Fibroblast of gingiva (primary cell): Measurements from ENCODE around the gene PXDC1.
"Not testable (repeated sequence)": the region's sequence is repeated elsewhere in the genome, so short reads cannot be mapped to it uniquely, and the experiment has no call there.

Source experiments
- DNase-seq: peaks from one replicate; pipeline ENCODE4 v3.0.0-alpha.2; 2011; ENCODE audit warnings: low read depth

Gene PXDC1

GRCh38 chr6:3731700-3732099 lies 19.8 kb downstream of the PXDC1 start:
- DNase-seq, result no peak

DNA sequence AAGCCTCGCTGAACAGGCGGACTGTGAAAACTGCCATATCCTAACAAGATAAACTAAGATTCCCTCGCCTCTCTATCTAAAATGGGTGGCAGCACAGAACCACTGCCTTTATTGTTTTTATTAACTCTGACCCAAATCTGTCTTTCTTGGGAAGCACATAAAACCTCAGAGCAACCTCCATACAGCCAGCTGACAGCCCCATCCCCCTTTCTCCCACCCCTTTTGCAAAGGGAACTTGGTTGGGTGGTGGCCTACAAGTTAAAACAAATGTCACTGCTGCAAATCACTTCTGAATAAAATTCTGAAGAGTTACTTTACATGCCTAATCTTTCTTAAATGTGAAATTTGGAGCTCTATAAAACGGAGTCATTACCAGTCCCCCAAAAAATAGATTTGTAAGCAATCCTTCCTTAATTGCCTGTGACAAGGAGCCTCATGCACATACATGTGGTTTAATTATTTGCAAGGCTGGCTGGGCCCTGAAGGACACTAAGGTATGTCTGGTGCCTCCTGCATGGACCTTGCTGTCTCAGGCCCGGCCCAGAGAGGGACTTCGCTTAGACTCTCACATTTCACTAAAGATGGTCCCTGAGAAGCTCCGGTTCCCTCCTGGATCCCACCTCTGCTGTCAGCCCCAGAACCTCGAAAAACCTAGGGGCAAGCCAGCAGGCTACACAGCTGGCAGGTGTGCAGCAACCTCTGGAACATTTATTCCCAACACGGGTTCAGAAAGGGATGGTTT lies 21.7 kb downstream of the PXDC1 start:
- DNase-seq, result no peak

- no peak for DNase-seq
Measured at GRCh38 chr6:3727593-3728108, 23.9 kb downstream of the PXDC1 start.

GRCh38 chr6:3727036-3727435 lies 24.5 kb downstream of the PXDC1 start:
- DNase-seq, result no peak

DNA sequence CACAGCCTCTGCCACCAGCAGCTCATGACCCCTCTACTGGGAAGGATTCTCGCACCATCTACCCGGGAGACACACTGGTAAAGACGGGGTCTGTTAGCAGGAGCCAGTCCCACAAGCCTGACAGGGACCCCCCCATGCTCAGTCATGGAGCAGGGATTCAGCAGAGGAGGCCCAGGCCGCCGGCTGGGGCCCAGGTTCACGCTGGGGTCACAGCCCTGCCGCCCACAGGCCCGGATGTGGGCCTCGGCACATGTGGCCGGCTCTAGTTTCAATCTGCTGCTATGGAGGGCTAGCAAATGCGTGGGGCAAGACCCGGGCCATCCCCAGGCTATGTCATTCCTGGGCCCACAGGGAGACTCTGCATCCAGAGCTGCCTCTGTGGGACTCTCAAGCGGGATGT lies 25.1 kb downstream of the PXDC1 start:
- no peak for DNase-seq

DNA sequence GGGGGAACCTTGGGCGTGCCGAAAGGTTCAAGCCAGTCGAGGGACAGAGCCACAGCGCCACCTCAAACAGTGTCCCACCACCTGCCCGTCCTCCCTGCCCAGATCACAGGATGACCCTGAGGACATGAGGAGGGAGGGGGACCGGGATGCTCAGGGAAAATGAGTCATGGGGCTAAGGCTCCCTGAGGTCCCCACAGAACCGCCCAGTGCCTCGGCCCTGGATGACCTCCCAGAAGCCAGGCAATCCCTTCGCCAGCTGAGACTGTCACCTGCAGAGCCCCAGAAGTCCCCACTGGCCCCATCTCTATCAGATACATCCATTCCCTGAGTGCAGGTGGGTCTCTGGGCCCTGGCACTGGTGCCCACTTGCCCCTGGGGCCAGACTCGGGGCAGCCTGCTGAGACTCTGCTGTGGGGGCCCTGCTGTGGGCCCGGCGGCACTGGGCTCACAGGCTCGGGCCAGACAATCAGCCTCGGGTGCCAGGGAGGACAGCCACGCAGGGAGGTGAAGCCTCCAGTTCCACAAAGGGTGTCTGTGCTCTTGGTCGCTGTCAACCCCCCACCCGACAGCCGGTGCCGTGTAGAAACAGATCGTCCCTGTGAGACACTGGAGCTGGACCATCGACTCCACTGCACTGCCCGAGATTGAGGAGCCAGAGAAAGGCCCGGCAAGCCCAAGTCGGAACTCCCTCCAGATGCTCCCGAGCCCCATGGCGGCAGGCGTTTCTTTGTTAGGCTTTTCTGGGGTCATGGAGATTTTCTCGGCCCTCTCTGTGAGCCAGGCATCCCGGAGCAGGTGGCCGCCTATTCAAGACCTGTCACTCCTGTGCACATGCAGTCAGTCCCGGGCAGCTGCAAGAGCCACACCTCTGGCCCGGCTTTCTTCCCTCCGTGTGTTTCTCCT lies 26.1 kb downstream of the PXDC1 start:
- no peak for DNase-seq

- no peak for DNase-seq
Measured at GRCh38 chr6:3724451-3725144, 26.9 kb downstream of the PXDC1 start.

- DNase-seq, result no peak
Measured at GRCh38 chr6:3723966-3724365, 27.5 kb downstream of the PXDC1 start.

- DNase-seq, result no peak
Measured at GRCh38 chr6:3723251-3723650, 28.3 kb downstream of the PXDC1 start.

GRCh38 chr6:3722785-3723184 lies 28.7 kb downstream of the PXDC1 start:
- no peak for DNase-seq

DNA sequence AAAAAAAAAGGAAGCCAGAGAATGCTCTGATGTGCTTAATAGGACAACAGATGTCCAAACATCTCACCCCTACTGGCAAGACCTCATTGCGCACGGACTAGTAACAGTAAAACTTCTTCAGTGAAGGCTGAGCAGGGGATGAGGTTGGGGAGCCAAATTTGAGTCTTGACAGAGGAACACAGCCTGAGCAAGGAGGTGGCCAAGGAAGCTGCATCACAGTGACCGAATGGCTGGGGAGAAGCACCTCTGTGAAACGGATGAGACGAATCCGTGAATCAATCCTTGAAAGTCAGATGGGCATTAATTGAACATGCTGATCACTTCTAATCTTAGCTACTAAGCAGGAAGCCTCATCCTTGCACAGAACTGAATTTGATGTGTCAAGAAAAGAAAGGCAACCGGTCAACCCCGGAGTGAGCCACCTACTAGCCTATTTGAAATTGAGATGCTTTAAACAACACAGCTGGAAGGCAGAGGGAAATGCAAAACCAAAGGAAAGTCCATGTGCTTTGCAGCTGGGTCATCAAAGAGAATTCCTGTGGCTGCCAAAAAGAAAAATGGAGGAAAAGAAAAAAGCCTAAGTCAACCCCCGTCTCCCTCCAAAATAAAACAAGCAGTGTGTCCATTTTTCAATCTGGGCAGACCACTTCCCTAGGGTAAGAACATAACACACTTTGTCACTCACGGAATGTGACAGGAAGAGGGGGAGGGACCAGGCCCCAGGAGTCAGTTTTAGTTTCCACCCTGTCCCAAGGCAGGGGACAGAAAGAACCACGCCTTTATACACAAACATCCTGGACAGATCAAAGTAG lies 29.5 kb downstream of the PXDC1 start:
- DNase-seq, result peak; percentile 70

- DNase-seq, result not testable (repeated sequence)
Measured at GRCh38 chr6:3720770-3721169, 30.7 kb downstream of the PXDC1 start.

GRCh38 chr6:3719462-3720308 lies 31.8 kb downstream of the PXDC1 start:
- no peak for DNase-seq

DNA sequence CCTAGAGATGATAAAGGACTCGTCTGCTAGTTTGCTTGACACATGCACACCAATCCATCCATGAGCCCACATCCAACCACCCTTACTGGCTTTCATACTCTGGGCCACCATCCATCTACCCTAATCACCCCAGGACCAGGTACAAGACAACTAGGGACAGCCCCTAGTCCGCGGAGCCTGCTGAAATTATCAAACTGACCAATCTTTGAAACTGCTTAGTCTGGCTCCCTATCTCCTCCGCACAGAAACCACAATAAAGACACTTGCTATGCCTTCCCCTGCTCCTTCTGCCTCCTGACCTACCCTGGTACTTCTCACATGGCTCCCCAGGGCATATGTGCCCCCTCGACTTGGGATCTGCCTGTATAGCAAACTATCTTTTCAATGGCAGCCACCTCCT lies 33.1 kb downstream of the PXDC1 start:
- no peak for DNase-seq

GRCh38 chr6:3715285-3715684 lies 36.2 kb downstream of the PXDC1 start:
- DNase-seq, result no peak

DNA sequence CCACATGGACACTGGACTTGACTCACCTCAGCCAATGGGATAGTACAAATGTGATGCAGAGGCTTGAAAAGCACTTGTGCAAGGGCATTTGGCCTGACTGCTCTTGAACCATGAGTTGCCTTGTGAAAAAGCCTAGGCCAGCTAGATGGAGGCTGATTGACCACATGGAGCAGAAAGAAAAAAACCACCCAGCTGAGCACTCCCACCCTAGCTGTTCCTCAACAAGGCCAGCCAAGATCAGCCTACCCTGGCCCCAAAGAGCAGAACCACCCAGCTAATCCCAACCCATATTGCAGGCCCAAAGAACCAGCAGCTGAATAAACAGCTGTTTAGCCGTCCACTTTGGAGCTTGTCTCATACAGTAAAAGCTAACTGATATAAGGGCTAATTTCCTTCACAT lies 36.7 kb downstream of the PXDC1 start:
- no peak for DNase-seq

DNA sequence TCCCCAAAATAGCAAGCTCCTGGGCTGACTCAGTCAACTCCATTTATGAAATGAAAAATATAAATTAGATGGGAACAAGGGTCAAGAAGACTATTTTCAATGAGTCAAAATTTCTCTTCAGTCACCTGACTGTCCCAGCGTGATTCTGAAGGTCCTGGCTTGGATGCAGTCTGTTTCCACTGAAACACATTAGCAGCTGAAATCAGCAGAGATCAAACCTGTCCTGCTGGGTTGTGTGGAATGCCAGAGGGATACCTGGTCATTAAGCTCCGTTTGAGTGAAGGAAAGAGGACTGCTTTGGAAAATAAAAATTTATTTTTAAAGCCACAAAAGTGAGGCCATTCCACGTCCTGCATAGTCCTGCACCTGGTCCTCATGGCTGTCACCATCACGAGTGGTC lies 37.4 kb downstream of the PXDC1 start:
- no peak for DNase-seq

- no peak for DNase-seq
Measured at GRCh38 chr6:3712827-3713665, 38.5 kb downstream of the PXDC1 start.

DNA sequence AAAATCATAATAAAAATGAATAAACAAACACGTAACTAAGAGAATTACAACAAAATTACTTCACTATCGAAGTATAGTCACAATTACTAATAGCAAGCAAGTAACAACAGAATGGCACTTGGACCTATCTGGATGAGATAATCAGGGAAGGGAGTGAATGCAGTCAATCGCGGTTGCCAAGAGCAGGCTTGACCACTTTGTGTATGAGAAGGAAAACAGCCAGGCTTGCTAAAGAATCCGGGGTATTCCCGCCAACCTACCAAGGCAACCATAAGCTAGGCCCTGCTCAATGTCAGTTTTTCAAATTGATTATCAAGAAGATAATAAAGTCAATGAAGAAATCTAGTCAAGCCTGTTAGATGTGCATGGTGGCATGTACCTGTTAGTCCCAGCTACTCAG lies 39.7 kb downstream of the PXDC1 start:
- DNase-seq, result no peak

- DNase-seq, result no peak
Measured at GRCh38 chr6:3710403-3710802, 41.1 kb downstream of the PXDC1 start.
